NOMO-1 (cell line): Measurements from ENCODE around the gene LCP1.
"Not testable (repeated sequence)": the region's sequence is repeated elsewhere in the genome, so short reads cannot be mapped to it uniquely, and the experiment has no call there.

ENCODE experiments used
- DNase-seq, 2 experiments: peaks; one replicate each; lab custom pipeline; 2025; ENCODE audit not compliant: unreplicated experiment in 2 of 2; lab: John Stamatoyannopoulos, UW

Gene LCP1

GRCh38 chr13:46164661-46165060 is 17.3 kb downstream of the LCP1 start:
- DNase-seq: no peak

DNA sequence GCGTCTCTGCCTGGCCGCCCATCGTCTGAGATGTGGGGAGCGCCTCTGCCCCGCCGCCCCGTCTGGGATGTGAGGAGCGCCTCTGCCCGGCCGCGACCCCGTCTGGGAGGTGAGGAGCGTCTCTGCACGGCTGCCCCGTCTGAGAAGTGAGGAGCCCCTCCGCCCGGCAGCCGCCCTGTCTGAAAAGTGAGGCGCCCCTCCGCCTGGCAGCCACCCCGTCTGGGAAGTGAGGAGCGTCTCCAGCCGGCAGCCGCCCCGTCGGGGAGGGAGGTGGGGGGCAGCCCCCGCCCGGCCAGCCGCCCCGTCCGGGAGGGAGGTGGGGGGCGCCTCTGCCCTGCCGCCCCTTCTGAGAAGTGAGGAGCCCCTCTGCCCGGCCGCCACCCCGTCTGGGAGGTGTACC is 19.2 kb downstream of the LCP1 start:
- DNase-seq: not testable (repeated sequence)

DNA sequence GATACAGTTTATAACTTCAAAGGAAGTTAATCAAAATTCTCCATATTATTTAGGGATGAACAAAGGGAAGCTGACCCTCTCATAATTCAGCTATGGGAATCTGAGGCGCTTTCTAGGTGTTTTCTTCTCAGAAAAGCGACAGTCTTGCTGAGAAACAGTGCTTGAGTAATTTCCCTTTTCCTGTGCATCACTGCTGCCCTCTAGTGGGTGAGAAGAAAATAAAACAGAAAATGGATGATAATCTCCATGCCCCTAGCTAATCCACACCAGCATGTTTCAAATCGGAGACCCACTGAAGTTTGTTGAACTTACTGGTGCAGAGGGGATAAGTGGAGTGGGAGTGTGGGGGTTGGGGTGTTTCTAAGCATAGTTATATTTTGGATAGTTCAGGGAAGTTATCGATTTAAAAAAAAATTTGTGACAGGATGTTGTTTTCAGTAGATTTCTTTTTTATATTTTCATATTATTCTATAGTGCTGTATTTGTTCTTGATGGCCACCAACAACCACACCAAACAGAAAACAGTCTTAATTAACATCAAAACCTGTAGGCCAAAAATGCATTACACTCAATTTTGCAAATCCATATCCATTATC is 21.4 kb downstream of the LCP1 start:
- DNase-seq: peak; percentile 48 to 77

- DNase-seq: no peak
Measured at GRCh38 chr13:46160065-46160464, 21.9 kb downstream of the LCP1 start.

DNA sequence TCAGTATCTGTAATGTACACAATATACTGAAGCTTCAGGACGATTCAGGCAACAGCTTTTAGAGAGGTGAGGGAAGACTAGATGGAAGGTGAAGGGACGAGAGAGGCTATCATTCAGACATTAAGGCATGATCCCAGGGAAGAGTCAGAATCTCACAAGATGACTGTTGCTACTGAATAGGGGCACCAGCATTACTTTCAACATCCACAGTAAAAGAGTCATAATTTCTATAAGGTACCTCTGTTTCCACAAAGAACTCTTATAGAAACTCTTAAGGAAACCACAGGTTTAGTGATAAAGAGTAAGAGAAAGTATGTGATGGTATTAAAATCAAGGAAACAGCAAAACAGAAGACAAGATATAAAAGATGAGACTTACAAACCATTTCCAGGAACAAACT is 23.0 kb downstream of the LCP1 start:
- no peak for DNase-seq

- no peak for DNase-seq
Measured at GRCh38 chr13:46158222-46158621, 23.8 kb downstream of the LCP1 start.

- DNase-seq: no peak
Measured at GRCh38 chr13:46154136-46154801, 27.7 kb downstream of the LCP1 start.

- DNase-seq: no peak
Measured at GRCh38 chr13:46152627-46153328, 29.2 kb downstream of the LCP1 start.

DNA sequence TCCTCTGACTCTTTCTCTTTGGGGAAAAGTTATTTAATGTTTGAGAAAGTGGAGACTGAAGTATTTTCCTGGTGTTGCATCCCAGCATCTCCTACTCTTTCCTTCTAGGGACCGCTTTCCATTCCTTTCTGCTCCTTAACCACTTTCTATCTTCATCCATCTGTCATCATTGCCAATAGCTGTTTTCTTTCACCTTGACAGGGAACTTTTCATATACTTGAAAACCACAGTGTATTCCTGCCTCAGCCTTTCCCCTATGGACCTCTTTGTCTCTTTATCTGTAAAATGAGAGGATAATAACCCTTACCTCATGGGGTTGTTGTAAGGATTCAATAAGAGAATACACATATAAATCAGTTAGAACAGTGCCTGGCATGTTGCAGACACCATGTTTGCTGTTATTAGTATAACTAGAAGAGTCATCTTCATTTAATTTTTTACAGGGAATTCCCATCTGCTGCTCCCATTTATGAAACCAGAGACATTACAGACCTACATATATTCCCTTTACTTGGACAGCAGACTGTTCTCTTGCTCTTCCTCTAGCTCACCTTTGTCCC is 31.8 kb downstream of the LCP1 start:
- no peak for DNase-seq

GRCh38 chr13:46149272-46150133 is 32.5 kb downstream of the LCP1 start:
- peak; percentile 49 to 54 for DNase-seq

- DNase-seq: no peak
Measured at GRCh38 chr13:46146898-46147297, 35.1 kb downstream of the LCP1 start.

- no peak for DNase-seq
Measured at GRCh38 chr13:46145950-46146349, 36.0 kb downstream of the LCP1 start.

GRCh38 chr13:46145135-46145534 is 36.8 kb downstream of the LCP1 start:
- DNase-seq: no peak

GRCh38 chr13:46143184-46143701 is 38.7 kb downstream of the LCP1 start:
- DNase-seq: no peak

DNA sequence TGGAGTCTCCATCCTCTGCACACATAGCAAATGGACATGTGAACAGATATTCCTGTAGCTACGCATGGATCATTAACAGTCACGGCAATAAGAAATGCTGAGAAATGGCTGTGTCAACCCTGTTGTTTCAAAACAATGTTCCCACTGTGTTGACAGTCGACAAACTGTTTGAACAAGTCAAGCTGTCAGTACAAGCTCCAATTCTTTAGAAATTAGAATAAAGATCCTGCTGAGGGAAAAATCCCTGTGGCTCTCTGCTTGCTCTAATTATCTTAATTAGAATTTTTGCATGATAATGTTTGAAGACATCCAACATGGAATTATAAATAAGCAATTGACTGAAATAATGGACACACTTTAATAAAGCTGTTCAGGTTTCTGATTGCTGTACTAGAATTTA is 39.2 kb downstream of the LCP1 start:
- DNase-seq: no peak

DNA sequence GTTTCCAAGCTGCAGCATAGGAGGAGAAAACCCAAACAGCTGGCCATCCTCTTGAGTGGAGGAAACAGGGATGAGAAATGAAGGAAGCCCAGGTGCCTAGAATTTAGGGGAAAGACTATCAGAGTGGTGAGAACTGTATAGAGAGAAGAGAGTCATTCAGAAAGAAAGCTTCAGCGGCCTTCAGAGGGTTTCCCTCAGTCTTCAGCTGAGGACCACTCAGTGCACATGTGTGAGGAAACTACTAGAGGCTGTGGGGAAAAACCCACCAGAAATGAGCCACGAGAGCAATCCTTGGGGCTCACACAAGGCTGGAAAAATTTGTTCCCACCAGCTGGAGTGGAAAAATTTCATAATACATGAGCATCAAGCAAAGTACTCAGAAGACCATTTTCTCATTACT is 41.9 kb downstream of the LCP1 start:
- no peak for DNase-seq

DNA sequence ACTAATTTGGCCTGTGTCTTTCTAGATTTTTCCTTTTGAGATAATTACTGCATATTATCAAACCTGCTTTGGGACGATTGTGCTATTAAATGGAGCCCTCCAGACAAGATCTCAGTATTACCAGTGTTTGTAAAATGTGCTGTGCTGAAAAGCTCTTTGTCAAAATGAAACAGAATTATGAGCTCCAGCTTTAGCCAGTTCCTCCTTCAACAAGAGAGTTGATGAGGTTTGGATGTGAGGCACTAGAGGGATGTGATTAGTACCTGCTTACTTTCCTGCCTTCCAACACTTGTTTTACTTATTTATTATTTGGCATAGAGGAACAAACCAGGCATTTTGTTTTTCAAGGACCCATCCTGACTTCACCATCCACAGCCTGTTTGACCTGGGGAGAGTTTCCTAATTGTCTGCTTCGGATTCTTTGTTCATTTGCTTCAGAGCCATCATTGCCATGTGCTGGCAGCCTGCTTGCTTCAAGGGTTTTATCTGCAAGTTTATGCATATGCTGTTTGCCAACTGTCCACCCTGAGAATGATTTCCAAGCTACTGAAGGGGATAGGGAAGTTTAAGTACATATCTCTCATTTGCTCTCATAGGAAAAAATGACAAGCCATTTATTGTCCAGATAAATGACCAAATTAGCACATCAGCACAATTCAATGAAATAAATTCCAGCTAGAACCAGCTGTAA is 44.2 kb downstream of the LCP1 start:
- no peak for DNase-seq

GRCh38 chr13:46136688-46137087 is 45.3 kb downstream of the LCP1 start:
- DNase-seq: no peak

- DNase-seq: no peak
Measured at GRCh38 chr13:46134961-46135522, 46.9 kb downstream of the LCP1 start.

- no peak for DNase-seq
Measured at GRCh38 chr13:46134494-46134893, 47.5 kb downstream of the LCP1 start.
